GM12878 (cell line): Measurements from ENCODE around the gene ARHGAP22. TPM values are rescaled to one million over a fixed set of nuclear protein-coding genes. Genes with fewer than 3 reads are reported as not detected.
A peak's percentile ranks its signal among the peaks of the same experiment; 100 is the strongest.

Experiments
- ATAC-seq: fragments of 200-7000 bp; cut with Tn5 transposase; 3 replicates; pipeline ENCODE4 v1.9.1; 2020; ENCODE audit warnings: mild to moderate bottlenecking, moderate library complexity
- BruUV-seq: library from RNA; stranded (reverse); fragments of 400-500 nt; replicated peaks from 2 replicates; lab custom pipeline; 2021; lab: Mats Ljungman, UMichigan
- CTCF ChIA-PET: fragments of 300-600 bp; sonication (Branson Sonifier 250); formaldehyde crosslinking; extraction: SDS; loops from one replicate; lab custom pipeline; 2021; ENCODE audit warnings: inconsistent platforms; lab: Yijun Ruan, JAX
- POLR2A ChIA-PET: fragments of 350-600 bp; formaldehyde crosslinking; extraction: SDS; loops from one replicate; lab custom pipeline; 2021; ENCODE audit warnings: inconsistent platforms; lab: Charles Lee
- RAD21 ChIA-PET: fragments of 300-600 bp; sonication (Branson Sonifier 250); formaldehyde crosslinking; loops from one replicate; lab custom pipeline; 2023; ENCODE audit warnings: antibody characterized with exemption; ENCODE audit not compliant: unreplicated experiment; lab: Charles Lee
- SMC1A ChIA-PET: fragments of 300-600 bp; sonication (Branson Sonifier 250); formaldehyde crosslinking; loops from one replicate; lab custom pipeline; 2023; ENCODE audit not compliant: unreplicated experiment, uncharacterized antibody; lab: Charles Lee
- DNase-seq: peaks from one replicate; pipeline ENCODE4 v3.0.0-alpha.2; 2011; ENCODE audit warnings: low read depth, low spot score
- FAIRE-seq: peaks from 3 replicates; lab custom pipeline; 2011; peaks lifted over from hg19 to GRCh38; lab: Jason Lieb, UNC
- H2AFZ ChIP-seq: 2 replicates; pipeline ENCODE4 v1.6.0; 2011; ENCODE audit warnings: low read depth, low read length, control low read depth; ENCODE audit not compliant: control insufficient read depth
- H3K27ac ChIP-seq: 2 replicates; pipeline ENCODE4 v1.5.1; 2011; ENCODE audit warnings: control low read depth; ENCODE audit not compliant: control insufficient read depth, insufficient read depth
- H3K27me3 ChIP-seq, 2 experiments: replicated peaks in 1 of 2; 2 replicates each; pipeline versions ENCODE4 v1.6.0 to v1.6.1; 2011; ENCODE audit warnings: low read length in 1 of 2; ENCODE audit not compliant: control insufficient read depth in 2 of 2, insufficient read depth in 2 of 2
- H3K36me3 ChIP-seq, 2 experiments: 2 replicates each; pipeline ENCODE4 v1.5.1; 2011; ENCODE audit warnings: low read length in 1 of 2; ENCODE audit not compliant: control insufficient read depth in 2 of 2, insufficient read depth in 2 of 2
- H3K4me1 ChIP-seq: 2 replicates; pipeline ENCODE4 v1.6.1; 2011; ENCODE audit warnings: mild to moderate bottlenecking, low read length, moderate library complexity, mixed read lengths; ENCODE audit not compliant: control insufficient read depth, insufficient read depth
- H3K4me2 ChIP-seq: 2 replicates; pipeline ENCODE4 v1.6.0; 2011; ENCODE audit warnings: control low read depth; ENCODE audit not compliant: control insufficient read depth, insufficient read depth
- H3K4me3 ChIP-seq: fragments of 200-600 bp; sonication (generic); 2 replicates; pipeline ENCODE4 v1.5.1; 2016
- H3K79me2 ChIP-seq: 2 replicates; pipeline ENCODE4 v1.6.0; 2011; ENCODE audit warnings: low read length; ENCODE audit not compliant: control insufficient read depth, insufficient read depth
- H3K9ac ChIP-seq: 2 replicates; pipeline ENCODE4 v1.8.0; 2011; ENCODE audit warnings: low read length, control low read depth, mixed read lengths; ENCODE audit not compliant: control insufficient read depth, insufficient read depth
- H3K9me3 ChIP-seq: replicated peaks from 3 replicates; pipeline ENCODE4 v1.5.1; 2011; ENCODE audit warnings: mild to moderate bottlenecking, low read length; ENCODE audit not compliant: control insufficient read depth, insufficient read depth
- H4K20me1 ChIP-seq: 2 replicates; pipeline ENCODE4 v1.6.0; 2011; ENCODE audit not compliant: control insufficient read depth, insufficient read depth
- BHLHE40 ChIP-seq, 2 experiments: fragments of 450-650 bp in 1 of 2; IDR thresholded peaks; 2 replicates each; pipeline ENCODE4 v1.6.1; 2011 to 2017; ENCODE audit warnings: low read depth in 2 of 2, borderline replicate concordance in 1 of 2, improper control_type of control experiment in 1 of 2, low read length in 1 of 2, mild to moderate bottlenecking in 1 of 2
- CBX3 ChIP-seq: fragments of 200-600 bp; sonication (generic); IDR thresholded peaks from 2 replicates; pipeline ENCODE4 v1.6.1; 2016; ENCODE audit warnings: low read depth, borderline replicate concordance
- ESRRA ChIP-seq: IDR thresholded peaks from 2 replicates; pipeline ENCODE4 v1.6.1; 2012; ENCODE audit warnings: mild to moderate bottlenecking, low read length, improper control_type of control experiment
- GABPA ChIP-seq: IDR thresholded peaks from 2 replicates; pipeline ENCODE4 v1.6.1; 2014; ENCODE audit warnings: antibody characterized with exemption, low read depth, mild to moderate bottlenecking, inconsistent platforms
- HCFC1 ChIP-seq: fragments of 150-350 bp; IDR thresholded peaks from 2 replicates; pipeline ENCODE4 v1.6.1; 2014; ENCODE audit warnings: low read length
- KLF5 ChIP-seq: fragments of 450-650 bp; IDR thresholded peaks from 2 replicates; pipeline ENCODE4 v1.6.1; 2014; ENCODE audit warnings: mild to moderate bottlenecking; ENCODE audit not compliant: partially characterized antibody
- LARP7 ChIP-seq: fragments of 450-650 bp; IDR thresholded peaks from 2 replicates; pipeline ENCODE4 v1.6.1; 2017; ENCODE audit warnings: mild to moderate bottlenecking
- MXI1 ChIP-seq: fragments of 150-350 bp; IDR thresholded peaks from 2 replicates; pipeline ENCODE4 v1.6.1; 2011; ENCODE audit warnings: low read depth, mild to moderate bottlenecking, inconsistent platforms, low read length, improper control_type of control experiment
- NRF1 ChIP-seq: conservative IDR thresholded peaks from 2 replicates; pipeline ENCODE4 v1.6.1; 2011; ENCODE audit warnings: mild to moderate bottlenecking, low read depth, low read length, improper control_type of control experiment
- RAD21 ChIP-seq: IDR thresholded peaks from 2 replicates; pipeline ENCODE4 v1.6.1; 2011; ENCODE audit warnings: mild to moderate bottlenecking, low read depth, low read length, moderate library complexity; ENCODE audit not compliant: insufficient read depth
- SREBF1 ChIP-seq: IDR thresholded peaks from 2 replicates; pipeline ENCODE4 v1.6.1; 2012; ENCODE audit warnings: mild to moderate bottlenecking, low read length
- ZNF622 ChIP-seq: fragments of 450-650 bp; IDR thresholded peaks from 2 replicates; pipeline ENCODE4 v1.6.1; 2017; ENCODE audit warnings: mild to moderate bottlenecking, inconsistent platforms
- WGBS: methylation state at CpG from one replicate; pipeline ENCODE4 v1.1.6; 2016; ENCODE audit warnings: low lambda C conversion rate; ENCODE audit not compliant: insufficient replicate concordance, insufficient coverage; ENCODE audit errors: missing lambda C conversion rate; 5-methylcytosine and 5-hydroxymethylcytosine counted together
- in situ Hi-C: fragments of 300-500 bp; cut with MboI; formaldehyde crosslinking; loops from 9 replicates; pipeline ENCODE4 v1.14.3; 2018; ENCODE audit warnings: mixed read lengths
- intact Hi-C: fragments of 100-400 bp; cut with micrococcal nuclease; formaldehyde crosslinking; loops from one replicate; pipeline ENCODE4 v1.14.2; 2022; ENCODE audit not compliant: unreplicated experiment
- polyA plus RNA-seq, 11 experiments: library from polyadenylated mRNA; depleted of rRNA in 4 of 11; unstranded in 6 of 11; stranded (reverse) in 5 of 11; fragments of >200 nt; fragmentation: Nextera tagmentation in 4 of 11; fragmentation: Illumina TruSeq in 1 of 11; extraction: Ambion mirVana in 4 of 11; extraction: Trizol in 1 of 11; gene quantifications; 1 replicate in 1 of 11; 2 replicates in 10 of 11; pipeline versions ENCODE4 v1.2.1 to v1.2.3, GENCODE V29; 2011 to 2016; ENCODE audit warnings: inconsistent platforms in 2 of 11, missing spikeins in 2 of 11, low read depth in 1 of 11
- total RNA-seq, 4 experiments: library from RNA; depleted of rRNA in 3 of 4; stranded (reverse); fragments of >200 nt in 3 of 4; fragmentation: Illumina TruSeq in 1 of 4; extraction: Trizol in 1 of 4; gene quantifications; 2 replicates each; pipeline versions ENCODE4 v1.2.1 to v1.2.3, GENCODE V29; 2013 to 2021
- TF ChIP-seq, protein P1 (sequence below): fragments of 450-650 bp; IDR thresholded peaks from 2 replicates; pipeline ENCODE4 v1.6.1; 2014; ENCODE audit warnings: mild to moderate bottlenecking
- TF ChIP-seq, protein P2 (sequence below): IDR thresholded peaks from 2 replicates; pipeline ENCODE4 v1.6.1; 2011; ENCODE audit warnings: borderline replicate concordance, low read depth, mild to moderate bottlenecking, moderate library complexity, low read length; ENCODE audit not compliant: insufficient read depth, poor library complexity, severe bottlenecking
- TF ChIP-seq, protein P3 (sequence below): fragments of 450-650 bp; IDR thresholded peaks from 2 replicates; pipeline ENCODE4 v1.6.1; 2017; ENCODE audit warnings: antibody characterized with exemption, mild to moderate bottlenecking, moderate library complexity

ARHGAP22 gene
- total and polyA plus RNA-seq, 10 of the 15 experiments (the other 5 are each of a cell fraction or from before 2014, with no cell fraction given) = 0.07 to 0.61 (median 0.18) TPM; not detected in 5

DNA sequence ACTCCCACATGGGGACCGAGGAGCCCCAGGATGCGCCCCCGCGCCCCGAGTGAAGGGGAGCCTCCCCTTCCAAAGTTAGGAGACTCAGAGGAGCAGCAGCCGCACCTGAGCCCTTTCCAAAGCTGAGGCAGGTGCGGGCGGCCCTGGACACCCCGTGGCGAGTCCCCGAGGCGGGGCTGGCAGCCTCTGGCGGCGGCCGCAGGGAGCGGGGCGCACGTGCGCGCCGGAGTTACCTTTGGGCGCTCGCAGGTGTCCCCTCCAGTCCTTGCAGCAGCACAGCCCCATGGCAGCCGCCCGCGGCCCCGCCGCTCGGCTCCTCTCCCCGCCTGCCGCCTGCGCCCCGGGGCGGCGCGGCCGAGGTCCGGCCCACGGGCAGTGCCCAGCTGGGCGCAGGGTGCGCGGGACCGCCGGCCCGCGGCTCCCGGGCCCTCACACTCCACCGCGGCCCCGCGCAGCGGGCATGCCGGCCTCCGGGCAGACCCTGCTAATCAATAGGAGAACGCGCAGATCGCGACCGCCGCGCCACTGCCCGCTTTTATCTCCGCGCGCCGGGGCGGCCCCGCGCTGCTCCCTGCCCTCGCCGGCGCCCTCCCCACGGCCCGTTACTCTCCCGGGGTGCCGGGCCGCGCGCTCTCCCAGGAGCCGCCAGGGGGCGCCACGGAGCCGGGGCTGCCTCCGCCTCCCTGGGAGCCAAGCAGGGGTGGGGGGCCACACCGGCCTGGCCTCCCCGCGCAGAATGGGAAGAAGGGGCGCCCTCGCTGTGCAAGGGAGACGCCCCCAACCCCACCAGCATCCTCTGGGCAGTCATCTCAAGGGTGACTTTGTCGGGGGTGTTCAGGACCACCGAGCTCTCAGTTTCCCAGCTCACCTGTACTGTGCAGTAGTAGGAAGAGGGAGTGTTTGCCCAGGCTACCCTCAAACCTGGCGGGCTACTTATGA lies 80.8 kb downstream of the ARHGAP22 start (continued):
- TF ChIP-seq LARP7 (no peak), SREBF1 (no peak)

DNA sequence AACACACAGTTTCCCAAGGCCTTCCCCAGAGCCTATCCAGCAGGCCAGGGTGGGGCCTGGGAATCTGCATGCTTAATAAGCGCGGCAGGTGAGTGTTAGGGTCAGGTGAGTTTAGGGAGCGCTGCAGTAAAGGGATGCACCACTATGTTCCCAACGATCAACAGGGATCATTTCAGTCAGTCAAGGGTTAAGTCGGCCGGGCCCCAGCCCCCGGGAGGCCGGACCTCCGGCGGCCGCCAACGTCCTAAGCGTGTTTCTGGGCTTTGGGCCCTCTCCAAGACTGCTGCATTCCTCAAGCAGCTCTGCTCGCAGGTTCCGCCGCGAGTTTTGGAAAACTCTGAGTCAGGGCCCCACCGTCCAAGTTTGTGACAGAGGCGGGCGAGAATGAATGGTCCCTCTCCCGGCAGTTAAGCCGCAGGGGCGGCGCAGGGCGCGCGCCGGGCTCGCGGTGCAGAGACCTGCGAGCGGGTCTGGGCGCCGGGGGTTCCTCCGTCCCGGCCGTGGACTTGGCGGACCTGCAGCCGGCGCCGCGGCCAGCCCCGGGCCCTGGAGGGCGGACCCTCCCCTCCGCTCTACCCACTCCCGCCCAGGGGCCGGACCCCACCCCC lies 81.6 kb downstream of the ARHGAP22 start:
- no peaks in the 10 kb centered on the region for H4K20me1 ChIP-seq
- TF ChIP-seq, protein P1, sequence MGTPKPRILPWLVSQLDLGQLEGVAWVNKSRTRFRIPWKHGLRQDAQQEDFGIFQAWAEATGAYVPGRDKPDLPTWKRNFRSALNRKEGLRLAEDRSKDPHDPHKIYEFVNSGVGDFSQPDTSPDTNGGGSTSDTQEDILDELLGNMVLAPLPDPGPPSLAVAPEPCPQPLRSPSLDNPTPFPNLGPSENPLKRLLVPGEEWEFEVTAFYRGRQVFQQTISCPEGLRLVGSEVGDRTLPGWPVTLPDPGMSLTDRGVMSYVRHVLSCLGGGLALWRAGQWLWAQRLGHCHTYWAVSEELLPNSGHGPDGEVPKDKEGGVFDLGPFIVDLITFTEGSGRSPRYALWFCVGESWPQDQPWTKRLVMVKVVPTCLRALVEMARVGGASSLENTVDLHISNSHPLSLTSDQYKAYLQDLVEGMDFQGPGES = no peak
- no peak for TF ChIP-seq BHLHE40 (IDR thresholded peaks at IDR 0.05; ENCODE audit: borderline replicate concordance in 1 of 2, low read depth in 2 of 2, low read length in 1 of 2)
- no peak for TF ChIP-seq CBX3
- TF ChIP-seq ESRRA = no peak
- no peak for TF ChIP-seq MXI1
- no peak for TF ChIP-seq ZNF622
- no peak for TF ChIP-seq GABPA
- TF ChIP-seq NRF1 = no peak
- no peak for TF ChIP-seq RAD21
- TF ChIP-seq, protein P2, sequence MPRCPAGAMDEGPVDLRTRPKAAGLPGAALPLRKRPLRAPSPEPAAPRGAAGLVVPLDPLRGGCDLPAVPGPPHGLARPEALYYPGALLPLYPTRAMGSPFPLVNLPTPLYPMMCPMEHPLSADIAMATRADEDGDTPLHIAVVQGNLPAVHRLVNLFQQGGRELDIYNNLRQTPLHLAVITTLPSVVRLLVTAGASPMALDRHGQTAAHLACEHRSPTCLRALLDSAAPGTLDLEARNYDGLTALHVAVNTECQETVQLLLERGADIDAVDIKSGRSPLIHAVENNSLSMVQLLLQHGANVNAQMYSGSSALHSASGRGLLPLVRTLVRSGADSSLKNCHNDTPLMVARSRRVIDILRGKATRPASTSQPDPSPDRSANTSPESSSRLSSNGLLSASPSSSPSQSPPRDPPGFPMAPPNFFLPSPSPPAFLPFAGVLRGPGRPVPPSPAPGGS = no peak
- no peak for TF ChIP-seq KLF5
- TF ChIP-seq, protein P3, sequence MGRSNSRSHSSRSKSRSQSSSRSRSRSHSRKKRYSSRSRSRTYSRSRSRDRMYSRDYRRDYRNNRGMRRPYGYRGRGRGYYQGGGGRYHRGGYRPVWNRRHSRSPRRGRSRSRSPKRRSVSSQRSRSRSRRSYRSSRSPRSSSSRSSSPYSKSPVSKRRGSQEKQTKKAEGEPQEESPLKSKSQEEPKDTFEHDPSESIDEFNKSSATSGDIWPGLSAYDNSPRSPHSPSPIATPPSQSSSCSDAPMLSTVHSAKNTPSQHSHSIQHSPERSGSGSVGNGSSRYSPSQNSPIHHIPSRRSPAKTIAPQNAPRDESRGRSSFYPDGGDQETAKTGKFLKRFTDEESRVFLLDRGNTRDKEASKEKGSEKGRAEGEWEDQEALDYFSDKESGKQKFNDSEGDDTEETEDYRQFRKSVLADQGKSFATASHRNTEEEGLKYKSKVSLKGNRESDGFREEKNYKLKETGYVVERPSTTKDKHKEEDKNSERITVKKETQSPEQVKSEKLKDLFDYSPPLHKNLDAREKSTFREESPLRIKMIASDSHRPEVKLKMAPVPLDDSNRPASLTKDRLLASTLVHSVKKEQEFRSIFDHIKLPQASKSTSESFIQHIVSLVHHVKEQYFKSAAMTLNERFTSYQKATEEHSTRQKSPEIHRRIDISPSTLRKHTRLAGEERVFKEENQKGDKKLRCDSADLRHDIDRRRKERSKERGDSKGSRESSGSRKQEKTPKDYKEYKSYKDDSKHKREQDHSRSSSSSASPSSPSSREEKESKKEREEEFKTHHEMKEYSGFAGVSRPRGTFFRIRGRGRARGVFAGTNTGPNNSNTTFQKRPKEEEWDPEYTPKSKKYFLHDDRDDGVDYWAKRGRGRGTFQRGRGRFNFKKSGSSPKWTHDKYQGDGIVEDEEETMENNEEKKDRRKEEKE = no peak
- TF ChIP-seq HCFC1 = no peak
- TF ChIP-seq, all 136 proteins: peak for 0
- Histone ChIP-seq H3K79me2 (no peaks in the 10 kb centered on the region), H3K4me2 (peak overlapping the region; percentile 60; the same call in 1 of the 2 replicates), H3K9ac (no peak overlapping the region), H2AFZ (no peak overlapping the region), H3K27me3 (peaks cover 1 to 9% of the 10 kb centered on the region in 2 experiments; a peak in 3 of 4 replicates), H3K9me3 (no peaks in the 10 kb centered on the region; the same call in 2 of the 3 replicates), H3K27ac (no peak overlapping the region), H3K36me3 (no peaks in the 10 kb centered on the region), H3K4me3 (no peak overlapping the region), H3K4me1 (no peaks in the 10 kb centered on the region)
- intact Hi-C loops (no loop called here), in situ Hi-C loops (no loop called here)
- WGBS = 6% methylated on average over 37 of the region's 47 CpGs
- CTCF ChIA-PET = no interaction called here
- SMC1A ChIA-PET = interaction anchor here (0.6 kb wide), 1 partner anchor 912 kb away, joined by 3 read pairs; no protein-coding TSS in a partner anchor
- BruUV-seq = no TSS peak
- RAD21 ChIA-PET = no interaction called here
- FAIRE-seq (no peak), DNase-seq (no peak), ATAC-seq (no peak; the same call in 2 of the 3 replicates)
- POLR2A ChIA-PET = no interaction called here
